Measurements from ENCODE around the gene GATAD1.
A peak's percentile ranks its signal among the peaks of the same experiment; 100 is the strongest.
"Not testable (repeated sequence)": the region's sequence is repeated elsewhere in the genome, so short reads cannot be mapped to it uniquely, and the experiment has no call there.

The GATAD1 gene, protein sequence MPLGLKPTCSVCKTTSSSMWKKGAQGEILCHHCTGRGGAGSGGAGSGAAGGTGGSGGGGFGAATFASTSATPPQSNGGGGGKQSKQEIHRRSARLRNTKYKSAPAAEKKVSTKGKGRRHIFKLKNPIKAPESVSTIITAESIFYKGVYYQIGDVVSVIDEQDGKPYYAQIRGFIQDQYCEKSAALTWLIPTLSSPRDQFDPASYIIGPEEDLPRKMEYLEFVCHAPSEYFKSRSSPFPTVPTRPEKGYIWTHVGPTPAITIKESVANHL

DNA sequence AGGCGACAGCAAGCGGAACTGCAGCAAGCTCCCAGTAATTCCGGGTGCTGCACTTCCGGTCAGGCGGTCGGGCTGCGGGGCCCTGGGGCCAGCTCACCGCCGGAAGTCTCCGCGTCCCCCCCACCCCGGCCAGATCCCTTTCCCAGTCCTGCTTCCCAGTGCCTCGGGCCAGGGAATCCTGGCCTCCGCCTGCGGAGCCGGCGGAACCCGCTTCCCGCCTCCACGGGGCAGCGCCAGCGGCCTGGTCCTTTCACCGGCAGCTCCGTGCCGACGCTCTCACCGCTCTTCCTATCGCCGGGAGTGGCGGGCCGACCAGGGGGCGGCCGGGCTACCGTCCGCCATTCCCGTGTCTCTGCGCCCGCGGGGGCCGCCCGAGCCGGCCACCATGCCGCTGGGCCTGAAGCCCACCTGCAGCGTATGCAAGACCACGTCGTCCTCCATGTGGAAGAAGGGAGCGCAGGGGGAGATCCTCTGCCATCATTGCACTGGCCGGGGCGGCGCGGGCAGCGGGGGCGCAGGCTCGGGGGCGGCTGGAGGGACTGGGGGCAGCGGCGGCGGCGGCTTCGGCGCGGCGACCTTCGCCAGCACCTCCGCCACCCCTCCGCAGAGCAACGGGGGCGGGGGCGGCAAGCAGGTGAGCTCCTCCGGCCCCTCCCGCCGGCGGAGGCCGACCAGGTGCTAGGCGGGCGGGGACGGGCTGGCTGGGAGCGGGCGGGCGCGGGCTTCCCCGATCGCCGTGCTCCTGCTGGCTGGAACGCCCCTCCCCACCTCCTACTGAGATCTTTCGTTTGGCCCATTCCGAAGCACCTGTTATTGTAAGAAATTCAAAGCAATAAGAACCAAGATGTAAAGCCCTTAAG is at the start of gene GATAD1:
Gene GATAD1 (plus strand): TSS at position 138 of the 860 bp plus-strand sequence. CDS start 248 bp downstream, at position 386.
- DNase-seq = peak; percentile 47 to 94 (median 87)

DNA sequence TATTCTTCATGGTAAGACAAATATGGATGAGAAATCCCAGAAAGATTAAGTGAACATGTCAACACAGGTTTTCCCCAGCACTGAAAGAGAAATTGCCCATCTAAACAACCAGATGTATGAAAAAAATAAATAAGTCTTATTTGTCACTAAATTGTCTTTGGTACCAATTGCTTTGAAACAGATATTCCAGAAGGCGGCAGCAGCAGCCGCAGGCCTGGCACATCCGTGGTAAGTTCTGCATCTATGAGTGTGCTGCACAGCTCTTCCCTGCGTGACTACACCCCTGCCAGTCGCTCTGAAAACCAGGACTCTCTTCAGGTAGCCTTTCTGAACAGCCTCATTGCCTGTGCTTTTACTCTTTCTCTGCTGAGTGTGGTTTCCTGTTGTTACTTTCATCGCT is 49.7 kb upstream of the GATAD1 start:
- DNase-seq = no peak

DNA sequence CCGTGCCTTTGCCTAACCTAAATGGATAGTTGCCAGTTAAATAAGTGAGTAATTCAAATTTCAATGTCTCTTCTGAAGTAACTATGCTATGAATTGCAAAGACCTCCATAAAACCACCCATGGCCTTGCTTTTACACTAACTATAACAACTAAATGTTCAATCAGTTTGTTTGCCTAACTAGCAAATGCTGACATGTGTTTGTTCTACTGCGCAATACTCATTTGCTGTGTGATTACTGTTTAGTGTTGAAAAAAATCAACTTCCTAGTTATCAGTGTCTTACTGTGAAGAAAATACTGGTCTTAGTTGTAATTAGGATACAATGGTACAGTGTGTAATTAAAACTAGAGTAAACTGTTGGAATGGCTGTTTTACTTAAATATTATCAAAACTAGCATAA is 47.3 kb upstream of the GATAD1 start:
- DNase-seq = no peak

DNA sequence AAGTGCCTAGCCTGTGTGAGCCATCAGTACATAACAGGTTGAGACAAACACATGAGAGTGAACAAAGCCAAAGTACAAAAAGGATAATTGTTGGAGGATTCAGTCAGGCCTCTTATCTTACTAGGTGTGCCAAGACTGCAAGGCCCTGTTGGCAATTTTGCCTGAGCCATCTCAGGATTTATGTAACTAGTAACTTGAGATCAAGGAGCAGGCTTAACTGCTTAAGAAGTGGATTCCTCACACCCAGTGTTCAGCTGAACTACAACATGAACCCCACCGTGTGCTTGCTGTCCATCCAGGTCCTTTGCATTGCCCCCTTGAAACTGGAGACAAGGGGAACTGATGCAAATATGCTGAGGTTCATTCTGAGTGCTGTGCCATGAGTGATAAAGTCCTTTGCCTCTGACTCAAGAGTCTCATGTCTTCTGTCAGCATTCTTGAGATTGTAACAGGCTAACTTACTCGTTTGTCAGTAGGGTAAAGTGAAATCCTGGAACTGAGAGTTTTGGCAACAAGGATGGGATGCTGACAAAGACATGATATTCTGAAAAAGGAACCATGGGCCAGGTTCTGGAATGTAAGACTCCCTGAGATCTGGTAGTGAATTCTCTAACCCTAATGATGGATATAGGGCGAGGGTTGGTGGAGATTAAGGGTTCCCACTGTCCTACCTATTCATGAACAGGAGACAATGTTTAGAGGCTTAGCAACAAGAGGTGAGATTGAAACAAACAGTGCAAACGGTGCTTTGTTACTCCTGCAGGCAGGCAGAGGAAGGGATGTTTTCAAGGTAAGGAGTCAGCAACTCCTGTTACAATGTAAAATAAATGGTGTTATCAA is 44.1 kb upstream of the GATAD1 start:
- DNase-seq = no peak

DNA sequence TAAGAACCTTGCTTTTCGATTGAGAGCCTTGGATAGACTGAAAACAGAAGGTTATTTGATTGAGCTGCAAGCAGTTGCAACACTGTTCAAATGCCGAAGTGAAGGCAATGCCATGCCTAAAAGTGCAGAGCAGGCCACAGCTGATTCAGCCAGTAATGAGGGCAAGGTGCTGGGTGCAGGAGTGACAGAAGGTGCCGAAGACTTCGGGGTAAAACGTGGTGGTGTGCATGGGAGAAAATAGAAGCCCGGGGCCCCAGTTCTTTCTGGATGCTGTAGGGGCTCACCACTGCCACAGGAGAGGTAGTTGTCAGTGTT is 43.6 kb upstream of the GATAD1 start:
- DNase-seq = no peak

DNA sequence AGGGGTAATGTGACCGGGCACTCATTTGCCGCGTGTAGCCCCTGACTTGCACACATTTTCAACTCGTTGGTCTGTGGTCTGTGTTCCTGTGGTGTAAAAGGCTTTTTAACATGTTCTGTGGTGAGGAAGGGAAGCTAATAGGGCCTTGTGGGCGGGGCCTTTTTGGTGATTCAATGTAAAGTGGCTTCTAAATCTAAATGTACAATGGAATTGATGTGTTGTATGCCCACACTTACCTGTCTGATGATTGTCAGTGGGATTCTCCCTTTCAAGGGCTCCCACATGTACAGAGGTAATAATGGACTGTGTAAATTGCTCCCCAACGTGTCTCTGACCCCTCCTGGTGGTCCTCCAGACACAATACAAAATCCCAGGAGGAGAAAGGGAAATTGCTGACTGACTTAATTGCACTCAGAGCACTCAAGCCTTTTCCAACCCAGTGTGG is 43.1 kb upstream of the GATAD1 start:
- DNase-seq = no peak

DNA sequence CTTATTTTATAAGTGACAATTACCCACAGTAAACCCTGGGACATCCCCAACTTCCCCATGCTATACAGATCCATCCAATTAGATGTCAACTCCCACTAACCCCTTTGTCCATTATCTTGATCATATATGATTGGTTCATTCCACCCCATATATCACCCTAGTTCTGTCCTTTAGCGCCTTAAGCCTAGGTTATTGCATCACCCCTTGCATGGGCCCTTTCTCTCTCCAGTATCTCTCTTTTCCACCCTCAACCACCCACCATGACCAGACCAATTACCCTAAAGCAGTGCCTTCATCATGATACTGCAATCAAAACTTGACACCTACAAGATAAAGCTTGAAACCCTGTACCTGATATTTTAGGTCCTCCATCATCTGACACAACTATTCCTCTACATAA is 37.9 kb upstream of the GATAD1 start:
- no peak for DNase-seq

DNA sequence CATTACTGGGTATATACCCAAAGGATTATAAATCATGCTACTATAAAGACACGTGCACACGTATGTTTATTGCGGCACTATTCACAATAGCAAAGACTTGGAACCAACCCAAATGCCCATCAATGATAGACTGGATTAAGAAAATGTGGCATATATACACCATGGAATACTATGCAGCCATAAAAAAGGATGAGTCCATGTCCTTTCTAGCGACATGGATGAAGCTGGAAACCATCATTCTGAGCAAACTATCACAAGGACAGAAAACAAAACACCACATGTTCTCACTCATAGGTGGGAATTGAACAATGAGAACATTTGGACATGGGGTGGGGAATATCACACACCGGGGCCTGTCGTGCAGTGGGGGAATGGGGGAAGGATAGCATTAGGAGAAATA is 37.1 kb upstream of the GATAD1 start:
- DNase-seq = not testable (repeated sequence)

DNA sequence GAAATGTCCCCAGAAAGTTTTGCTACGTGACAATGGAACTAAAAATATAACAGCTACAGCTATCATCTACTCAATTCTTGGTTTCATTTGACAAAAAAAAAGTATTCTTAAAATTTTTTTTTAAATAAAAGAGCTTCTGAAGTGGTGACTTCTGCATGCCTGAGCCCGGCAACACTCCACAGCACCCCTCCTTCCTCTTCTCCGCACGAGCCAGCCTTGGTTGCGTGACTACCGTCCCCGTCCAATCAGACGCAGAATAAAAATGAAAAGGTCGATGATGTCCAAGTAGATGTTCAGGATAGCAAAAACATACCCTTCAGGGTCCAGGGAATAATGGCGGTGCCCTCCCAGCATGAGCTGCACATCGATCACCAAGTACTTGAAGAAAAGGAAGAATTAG is 34.5 kb upstream of the GATAD1 start:
- no peak for DNase-seq

DNA sequence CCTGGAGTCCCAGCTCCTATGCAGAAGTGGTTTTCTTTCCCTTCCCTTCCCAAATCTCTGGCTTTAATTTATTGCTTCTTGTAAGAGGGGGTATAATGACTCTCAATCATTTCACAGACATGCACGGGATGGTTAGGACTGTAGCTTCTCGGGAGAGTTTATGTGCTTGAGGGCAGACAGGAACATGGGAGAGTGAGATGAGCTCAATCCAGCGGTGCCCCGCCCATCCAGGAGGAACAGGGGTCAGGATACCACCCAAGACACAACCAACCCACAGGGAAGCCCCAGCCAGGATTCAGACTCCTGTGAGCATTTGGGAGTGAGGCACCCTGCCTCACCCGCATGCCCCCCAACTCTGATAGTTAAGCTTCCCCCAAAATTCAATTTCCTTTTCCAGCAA is 33.7 kb upstream of the GATAD1 start:
- DNase-seq = no peak

DNA sequence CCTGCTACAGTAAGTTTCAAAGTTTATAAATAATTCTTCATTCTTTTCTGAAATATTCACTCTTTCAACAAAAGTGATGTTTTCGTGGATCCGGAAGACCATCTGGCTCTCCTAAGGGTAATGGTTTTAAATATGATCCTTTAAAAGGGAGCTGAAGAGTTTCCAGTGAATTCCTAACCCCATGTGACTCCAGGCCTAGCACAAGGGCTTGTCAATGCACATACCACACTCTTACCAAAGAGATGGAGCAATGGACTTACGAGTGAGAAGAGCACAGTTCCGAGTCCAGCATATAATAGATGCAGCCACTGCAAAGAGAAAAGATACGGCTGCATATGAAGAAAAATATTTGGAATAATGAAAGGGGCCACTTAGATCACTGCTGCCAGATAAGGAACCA is 32.1 kb upstream of the GATAD1 start:
- DNase-seq = no peak

DNA sequence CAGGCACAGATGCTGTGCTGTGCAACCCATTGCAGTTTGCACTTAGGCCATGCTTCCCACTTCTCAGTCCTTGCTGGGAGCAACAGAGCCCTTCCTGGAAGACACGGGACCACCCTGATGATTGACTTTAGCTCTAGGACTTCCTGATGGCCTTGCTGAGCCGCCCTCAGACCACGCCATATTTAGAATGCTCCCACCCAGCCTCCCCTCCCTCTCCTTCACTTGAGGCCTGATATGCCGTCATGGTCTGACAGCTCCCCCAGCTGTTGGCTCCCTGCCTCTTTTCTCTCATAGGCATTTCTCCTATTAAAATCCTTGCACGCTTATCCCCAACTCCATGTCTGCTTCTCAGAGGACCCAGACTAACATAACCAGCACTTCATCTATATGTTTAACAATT is 29.4 kb upstream of the GATAD1 start:
- peak in 3 of 56 donors; percentile 7 to 13 (median 11) for DNase-seq

DNA sequence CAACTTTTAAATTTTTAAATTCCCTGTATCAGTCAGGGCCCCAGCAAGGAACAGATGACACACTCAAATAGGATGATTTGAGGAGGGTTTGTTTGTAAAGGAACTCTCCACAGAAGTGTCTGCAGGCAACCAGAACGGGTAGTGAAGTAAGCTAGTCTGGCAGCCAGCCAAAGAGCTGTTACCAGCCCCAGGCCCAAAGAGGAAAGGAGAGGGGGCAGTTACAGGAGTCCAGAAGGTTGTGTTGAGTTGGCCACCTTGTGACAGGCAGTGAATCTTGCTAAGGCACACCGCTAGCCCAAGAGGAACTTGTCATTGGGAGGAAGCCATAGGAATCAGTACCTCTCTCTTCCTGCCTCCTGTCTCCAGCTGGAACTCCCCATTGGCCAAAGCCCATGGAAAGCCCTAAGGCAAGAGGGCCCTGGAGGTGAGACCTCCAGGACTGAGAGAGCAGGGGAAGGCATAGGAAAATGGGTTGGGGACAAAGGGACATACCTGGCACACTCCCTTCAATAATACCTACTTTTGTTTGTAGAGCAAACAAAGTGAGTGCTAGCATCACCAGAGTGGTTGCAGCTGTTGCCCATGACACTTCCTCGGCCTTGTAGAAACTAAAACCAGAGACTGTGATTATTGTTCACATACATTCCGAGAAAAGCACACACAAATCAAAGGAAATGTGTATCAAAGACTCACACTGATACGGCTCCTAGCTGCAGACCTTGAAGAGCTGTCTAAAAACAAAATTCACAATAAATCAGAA is 25.4 kb upstream of the GATAD1 start:
- DNase-seq = peak in 1 of 56 donors; percentile 10

DNA sequence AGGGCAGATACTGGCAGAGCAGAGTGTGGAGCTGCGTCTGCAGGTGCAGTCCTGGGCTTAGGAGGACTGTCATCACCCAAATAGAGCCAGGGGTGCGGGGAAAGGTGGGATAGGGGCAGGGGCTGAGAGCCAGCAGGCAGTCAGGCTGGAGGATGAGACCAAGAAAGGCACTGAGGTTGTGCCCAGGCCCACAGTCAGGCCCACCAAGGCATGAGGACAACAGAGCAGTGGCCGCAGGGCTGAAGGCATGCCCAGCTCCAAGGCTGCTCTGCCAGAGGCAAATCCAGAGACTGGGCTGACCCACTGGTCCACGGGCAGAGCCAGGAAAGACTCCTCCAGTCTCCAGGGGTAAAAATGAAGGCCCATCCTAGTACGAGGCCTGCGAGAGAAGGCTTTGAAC is 24.4 kb upstream of the GATAD1 start:
- no peak for DNase-seq

DNA sequence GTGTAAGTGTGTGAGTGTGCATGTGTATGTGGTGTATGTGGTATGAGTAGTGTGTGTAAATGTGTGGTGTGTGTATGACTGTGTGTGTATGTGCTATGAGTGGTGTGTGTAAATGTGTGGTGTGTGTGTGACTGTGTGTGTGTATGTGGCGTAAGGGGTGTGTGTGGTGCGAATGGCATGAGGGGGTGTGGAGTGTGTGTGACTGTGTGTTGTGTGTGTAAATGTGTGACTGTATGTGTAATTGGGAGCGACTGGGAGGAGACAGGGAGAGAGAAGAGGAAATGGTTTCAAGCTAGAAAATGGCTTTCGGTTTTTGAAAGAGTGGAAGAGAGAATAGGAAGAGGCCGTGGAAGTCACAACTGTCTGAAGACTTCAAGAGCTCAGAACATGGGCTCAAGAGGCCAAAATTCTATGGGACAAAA is 23.6 kb upstream of the GATAD1 start:
- DNase-seq = no peak

DNA sequence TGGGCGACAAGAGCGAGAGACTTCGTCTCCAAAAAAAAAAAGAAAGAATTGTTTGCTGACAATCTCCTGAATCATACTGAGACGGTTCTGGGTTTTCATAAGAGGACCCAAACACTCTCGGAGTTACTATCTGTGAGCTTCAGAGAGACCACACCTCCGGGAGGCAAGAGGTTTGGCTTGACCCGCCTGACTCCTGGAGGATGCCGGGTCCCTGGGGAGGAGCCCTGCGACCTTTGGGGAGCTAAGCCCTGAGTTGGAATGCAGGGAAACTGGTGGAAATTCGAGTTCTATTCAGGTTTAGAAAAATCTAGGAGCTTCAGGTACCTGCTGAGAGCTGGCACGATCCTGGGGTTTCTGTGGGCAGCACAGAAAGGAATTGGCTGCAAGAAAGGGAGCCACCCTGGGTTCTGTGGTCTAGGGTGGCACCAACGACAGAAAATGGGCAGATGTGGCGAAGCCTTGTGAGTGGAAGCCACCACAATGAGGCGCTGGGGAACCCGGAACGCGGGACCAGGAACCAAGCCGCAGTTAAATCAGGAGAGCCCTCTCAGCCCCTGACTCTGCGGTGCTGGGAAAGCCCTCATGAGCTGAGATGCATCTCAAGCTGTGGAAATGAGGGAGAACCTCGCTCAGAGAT is 21.9 kb upstream of the GATAD1 start:
- peak in 3 of 56 donors; percentile 4 to 9 (median 5) for DNase-seq

DNA sequence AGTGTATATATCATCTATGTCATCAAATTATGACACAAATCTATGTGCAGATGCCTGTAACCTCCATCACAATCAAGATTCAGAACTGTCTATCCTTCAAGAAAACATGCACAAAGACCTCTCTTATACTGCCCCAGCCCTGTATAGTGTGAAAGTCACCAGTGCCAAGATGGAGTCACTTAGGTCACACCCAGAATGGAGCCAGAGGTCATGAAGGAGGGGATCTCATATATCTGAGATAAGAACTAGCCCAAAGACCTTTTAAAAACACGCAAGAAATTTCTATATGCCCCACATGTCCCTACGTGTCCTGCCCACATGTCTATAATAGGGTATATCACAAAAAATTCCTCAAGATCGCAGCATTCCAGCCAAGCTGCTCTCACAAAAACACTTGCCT is 20.1 kb upstream of the GATAD1 start:
- no peak for DNase-seq

DNA sequence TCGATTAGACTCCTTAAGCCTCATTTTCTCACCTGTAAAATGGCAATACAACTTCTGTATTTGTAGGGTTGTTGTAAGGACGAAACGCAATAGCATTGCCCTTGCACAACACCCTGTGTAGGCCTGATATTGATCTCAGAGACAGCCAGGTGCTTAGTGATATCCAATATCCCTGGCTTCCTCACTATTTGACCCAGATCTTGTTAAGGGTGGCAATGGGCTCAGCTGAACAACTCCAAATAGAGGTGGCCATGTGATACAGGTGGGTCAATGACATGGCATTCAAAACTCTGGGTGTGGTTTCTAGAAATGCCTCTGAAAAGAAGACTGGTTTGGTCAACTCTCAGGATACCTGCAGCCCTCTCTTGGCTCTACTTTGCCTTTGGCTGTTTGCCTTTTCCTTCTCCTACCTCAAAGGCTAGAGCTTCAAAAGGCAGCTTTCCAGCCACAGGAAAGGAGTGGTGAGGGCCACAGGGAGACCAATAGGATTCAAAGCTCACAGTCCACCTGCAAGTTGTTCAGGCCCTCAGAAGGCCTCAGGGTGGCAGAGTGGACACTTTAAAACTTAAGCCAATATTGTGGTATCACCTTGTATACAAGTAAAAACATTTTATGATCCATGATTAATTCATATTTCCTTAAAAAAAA is 14.9 kb upstream of the GATAD1 start:
- DNase-seq = no peak

DNA sequence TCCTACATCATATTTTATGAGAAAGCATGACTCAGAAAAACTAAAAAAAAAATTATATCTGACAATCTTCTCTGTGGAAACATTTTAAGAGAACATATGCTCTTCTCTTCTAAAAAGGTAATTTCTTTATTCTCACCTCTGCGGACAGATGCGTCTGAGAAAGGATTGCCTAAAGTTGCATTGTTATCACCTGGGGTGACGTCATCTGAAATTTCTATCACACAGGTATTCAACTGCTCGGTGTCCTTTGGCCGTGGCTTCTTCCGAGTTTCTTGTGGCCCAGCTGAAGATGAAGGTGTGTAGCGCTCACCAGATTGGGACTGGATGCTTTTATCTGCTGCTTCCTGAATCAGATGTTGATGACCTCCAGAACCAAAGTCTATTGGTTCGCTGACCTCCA is 14.3 kb upstream of the GATAD1 start:
- DNase-seq = no peak

DNA sequence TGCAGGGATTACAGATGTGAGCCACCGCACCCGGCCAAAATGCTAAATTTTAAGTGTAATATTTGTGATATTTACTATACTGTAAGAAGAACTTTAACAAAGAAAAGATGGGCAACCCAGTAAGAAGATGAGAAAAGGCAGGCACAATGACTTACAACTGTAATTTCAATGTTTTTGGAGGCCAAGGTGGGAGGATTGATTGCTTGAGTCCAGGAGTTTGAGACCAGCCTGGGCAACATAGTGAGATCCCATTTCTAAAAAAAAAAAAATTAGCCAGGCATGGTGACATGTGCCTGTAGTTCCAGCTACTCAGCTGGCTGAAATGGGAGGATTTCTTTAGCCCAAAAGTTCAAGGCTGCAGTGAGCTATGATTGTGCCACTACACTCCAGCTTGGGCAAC is 11.7 kb upstream of the GATAD1 start:
- no peak for DNase-seq

Measured in amygdala (tissue), 56 donors.